SK-N-SH (cell line): ENCODE measurements around the gene SPINT2. TPM values are rescaled to one million over a fixed set of nuclear protein-coding genes. Genes with fewer than 3 reads are reported as not detected.

Experiments
- CTCF ChIA-PET: fragments of 300-600, 350-600 bp; formaldehyde crosslinking; extraction: SDS; loops from one replicate; lab custom pipeline; 2021; lab: Yijun Ruan, JAX
- POLR2A ChIA-PET: fragments of 350-600 bp; sonication (Branson Sonifier 250); formaldehyde crosslinking; extraction: SDS; loops from one replicate; lab custom pipeline; 2020; ENCODE audit warnings: antibody characterized with exemption, inconsistent platforms; lab: Yijun Ruan, JAX
- DNase-seq: peaks from one replicate; pipeline ENCODE4 v3.0.0; 2012
- H2AFZ ChIP-seq: fragments of 200-600 bp; sonication (generic); 2 replicates; pipeline ENCODE4 v1.8.1; 2016; ENCODE audit warnings: antibody characterized with exemption, mild to moderate bottlenecking, low read depth
- H3F3A ChIP-seq: fragments of 200-600 bp; sonication (generic); replicated peaks from 2 replicates; pipeline ENCODE3; 2016; ENCODE audit warnings: antibody characterized with exemption, mild to moderate bottlenecking; ENCODE audit not compliant: insufficient read depth
- H3K27ac ChIP-seq, 2 experiments: fragments of 200-500 bp in 1 of 2; fragments of 200-600 bp in 1 of 2; sonication (Bioruptor generic) in 1 of 2; sonication (generic), shearing (Covaris generic) in 1 of 2; 2 replicates each; pipeline versions ENCODE4 v1.5.1 to v1.6.1; 2014 to 2016; ENCODE audit warnings: low read depth in 2 of 2, inconsistent platforms in 1 of 2, low read length in 1 of 2, mild to moderate bottlenecking in 1 of 2, mixed read lengths in 1 of 2
- H3K27me3 ChIP-seq: fragments of 200-600 bp; sonication (generic), shearing (Covaris generic); 2 replicates; pipeline ENCODE4 v1.6.1; 2016; ENCODE audit warnings: mixed run types; ENCODE audit not compliant: insufficient read depth
- H3K36me3 ChIP-seq, 2 experiments: fragments of 200-500 bp in 1 of 2; fragments of 200-600 bp in 1 of 2; sonication (Bioruptor generic) in 1 of 2; sonication (generic) in 1 of 2; replicated peaks in 1 of 2; 2 replicates each; pipeline versions ENCODE3 to v1.5.1; 2014 to 2016; ENCODE audit warnings: low read length in 1 of 2, mild to moderate bottlenecking in 1 of 2; ENCODE audit not compliant: insufficient read depth in 2 of 2, control insufficient read depth in 1 of 2
- H3K4me1 ChIP-seq, 2 experiments: fragments of 200-500 bp in 1 of 2; fragments of 200-600 bp in 1 of 2; sonication (Bioruptor generic) in 1 of 2; sonication (generic), shearing (Covaris generic) in 1 of 2; 2 replicates each; pipeline versions ENCODE4 v1.5.1 to v1.6.1; 2014 to 2016; ENCODE audit warnings: low read depth in 1 of 2, low read length in 1 of 2, mixed run types in 1 of 2; ENCODE audit not compliant: insufficient read depth in 2 of 2, control insufficient read depth in 1 of 2
- H3K4me2 ChIP-seq: fragments of 200-600 bp; sonication (generic), shearing (Covaris generic); 2 replicates; pipeline ENCODE4 v1.6.1; 2017; ENCODE audit warnings: mixed run types
- H3K4me3 ChIP-seq, 2 experiments: fragments of 200-500 bp in 1 of 2; fragments of 200-600 bp in 1 of 2; sonication (Bioruptor generic) in 1 of 2; sonication (generic), shearing (Covaris generic) in 1 of 2; 2 replicates each; pipeline versions ENCODE4 v1.5.1 to v1.8.1; 2014 to 2016; ENCODE audit warnings: low read depth in 2 of 2, inconsistent platforms in 1 of 2, low read length in 1 of 2, mild to moderate bottlenecking in 1 of 2, mixed read lengths in 1 of 2, moderate library complexity in 1 of 2
- H3K79me2 ChIP-seq: fragments of 200-600 bp; sonication (generic); 2 replicates; pipeline ENCODE4 v1.8.1; 2017; ENCODE audit warnings: mild to moderate bottlenecking; ENCODE audit not compliant: insufficient read depth
- H3K9ac ChIP-seq: fragments of 200-600 bp; sonication (generic); 2 replicates; pipeline ENCODE4 v1.6.1; 2017; ENCODE audit warnings: mixed run types
- H3K9me2 ChIP-seq: fragments of 200-600 bp; sonication (generic); 2 replicates; pipeline ENCODE4 v1.6.1; 2017; ENCODE audit warnings: mixed run types
- H3K9me3 ChIP-seq: fragments of 200-600 bp; sonication (generic); 2 replicates; pipeline ENCODE4 v1.6.1; 2017; ENCODE audit warnings: mixed run types, mild to moderate bottlenecking, moderate library complexity
- H4K20me1 ChIP-seq: fragments of 200-600 bp; sonication (generic); 2 replicates; pipeline ENCODE4 v1.6.1; 2017; ENCODE audit warnings: mild to moderate bottlenecking, mixed run types; ENCODE audit not compliant: insufficient read depth
- ELF1 ChIP-seq: IDR thresholded peaks from 2 replicates; pipeline ENCODE4 v1.4.0; 2012
- EZH2phosphoT487 ChIP-seq: fragments of 200-600 bp; sonication (generic); IDR thresholded peaks from 2 replicates; pipeline ENCODE4 v1.6.1; 2017; ENCODE audit warnings: low read depth, mixed run types, mild to moderate bottlenecking, antibody characterized with exemption, moderate library complexity, borderline replicate concordance
- FOXM1 ChIP-seq: IDR thresholded peaks from 2 replicates; pipeline ENCODE4 v1.4.0; 2012; ENCODE audit warnings: low read depth, mild to moderate bottlenecking
- GABPA ChIP-seq: IDR thresholded peaks from 2 replicates; pipeline ENCODE4 v1.4.0; 2012; ENCODE audit warnings: low read depth, mild to moderate bottlenecking
- MXI1 ChIP-seq: IDR thresholded peaks from 2 replicates; pipeline ENCODE4 v1.6.1; 2012; ENCODE audit warnings: mild to moderate bottlenecking, low read depth, low read length, improper control_type of control experiment
- NRF1 ChIP-seq: IDR thresholded peaks from 2 replicates; pipeline ENCODE4 v1.6.1; 2012; ENCODE audit warnings: low read depth, mild to moderate bottlenecking, low read length
- POLR2AphosphoS5 ChIP-seq: IDR thresholded peaks from 2 replicates; pipeline ENCODE4 v1.6.1; 2012; ENCODE audit warnings: low read depth, low read length
- REST ChIP-seq: IDR thresholded peaks from 2 replicates; pipeline ENCODE4 v1.6.1; 2012; ENCODE audit warnings: mild to moderate bottlenecking, low read depth, low read length, moderate library complexity
- USF1 ChIP-seq: IDR thresholded peaks from 2 replicates; pipeline ENCODE4 v1.4.0; 2012; ENCODE audit warnings: low read depth, borderline replicate concordance
- ZBTB33 ChIP-seq: IDR thresholded peaks from 2 replicates; pipeline ENCODE4 v1.4.0; 2012; ENCODE audit warnings: low read depth, borderline replicate concordance
- WGBS: methylation state at CpG from one replicate; pipeline ENCODE4 v1.1.6; 2017; ENCODE audit warnings: low lambda C conversion rate; 5-methylcytosine and 5-hydroxymethylcytosine counted together
- polyA plus RNA-seq, 3 experiments: library from polyadenylated mRNA; depleted of rRNA; stranded (reverse); fragments of >200 nt; gene quantifications; 2 replicates each; pipeline ENCODE4 v1.2.3, GENCODE V29; 2012

Gene SPINT2
- polyA plus RNA-seq, 1 of the 3 experiments (the other 2 are of a cell fraction) = 1.0 TPM

GRCh38 chr19:38329651-38330050 lies 65.3 kb downstream of the SPINT2 start (continued):
- TF ChIP-seq REST (no peak), ELF1 (no peak), MXI1 (no peak)
- TF ChIP-seq, all 33 proteins: peak for 0

GRCh38 chr19:38331728-38332127 lies 67.4 kb downstream of the SPINT2 start:
- no peaks in the 10 kb centered on the region for H4K20me1 ChIP-seq
- no peaks in the 10 kb centered on the region for H3K27me3 ChIP-seq
- H3K36me3 ChIP-seq = no peaks in the 10 kb centered on the region
- peaks cover 2% of the 10 kb centered on the region for H3F3A ChIP-seq
- TF ChIP-seq NRF1 = no peak
- no peak overlapping the region for H3K9ac ChIP-seq
- no peaks in the 10 kb centered on the region for H3K4me1 ChIP-seq
- H3K9me3 ChIP-seq = no peaks in the 10 kb centered on the region
- 59% methylated on average over 1 of the region's 1 CpG for WGBS
- no peaks in the 10 kb centered on the region for H3K9me2 ChIP-seq
- CTCF ChIA-PET = interaction anchor here (0.6 to 7.1 kb wide), 5 partner anchors 87 to 429 kb away, joined by 3 to 76 read pairs (median 31); no protein-coding TSS in a partner anchor
- DNase-seq = no peak
- H3K4me3 ChIP-seq = no peak overlapping the region
- no peak overlapping the region for H3K27ac ChIP-seq
- no peak overlapping the region for H2AFZ ChIP-seq
- POLR2A ChIA-PET = no interaction called here
- no peak overlapping the region for H3K4me2 ChIP-seq
- H3K79me2 ChIP-seq = no peaks in the 10 kb centered on the region

GRCh38 chr19:38333245-38333644 lies 68.9 kb downstream of the SPINT2 start:
- ChIA-PET CTCF (interaction anchor here (3.2 to 7.1 kb wide), 4 partner anchors 14 to 431 kb away, joined by 20 to 76 read pairs (median 38); partner anchors contain the start of gene KCNK6), POLR2A (no interaction called here)
- no peak overlapping the region for H3K4me3 ChIP-seq
- no peak overlapping the region for H3K27ac ChIP-seq
- no peaks in the 10 kb centered on the region for H3K9me3 ChIP-seq
- DNase-seq = no peak
- H4K20me1 ChIP-seq = no peaks in the 10 kb centered on the region
- H2AFZ ChIP-seq = no peak overlapping the region
- 81% methylated on average over 9 of the region's 9 CpGs for WGBS
- peaks cover 2% of the 10 kb centered on the region for H3F3A ChIP-seq
- TF ChIP-seq NRF1 = no peak
- TF ChIP-seq ZBTB33 = no peak
- no peak for TF ChIP-seq USF1
- TF ChIP-seq POLR2AphosphoS5 = no peak
- TF ChIP-seq EZH2phosphoT487 = no peak
- no peak for TF ChIP-seq FOXM1
- no peak for TF ChIP-seq GABPA
- no peak overlapping the region for H3K4me2 ChIP-seq
- no peaks in the 10 kb centered on the region for H3K79me2 ChIP-seq
- no peaks in the 10 kb centered on the region for H3K9me2 ChIP-seq
- no peak overlapping the region for H3K9ac ChIP-seq
- peaks cover 0 to 5% of the 10 kb centered on the region in 2 experiments; a peak in 1 of 4 replicates for H3K4me1 ChIP-seq
- H3K27me3 ChIP-seq = no peaks in the 10 kb centered on the region
- H3K36me3 ChIP-seq = no peaks in the 10 kb centered on the region
